ENCODE data around the gene ARHGDIB. TPM values are rescaled to one million over a fixed set of nuclear protein-coding genes. Genes with fewer than 3 reads are reported as not detected.

The ARHGDIB gene
- total and polyA plus RNA-seq, 10 of the 15 experiments (the other 5 are each of a cell fraction or from before 2014, with no cell fraction given): 796 to 2,849 (median 1,346) TPM

DNA sequence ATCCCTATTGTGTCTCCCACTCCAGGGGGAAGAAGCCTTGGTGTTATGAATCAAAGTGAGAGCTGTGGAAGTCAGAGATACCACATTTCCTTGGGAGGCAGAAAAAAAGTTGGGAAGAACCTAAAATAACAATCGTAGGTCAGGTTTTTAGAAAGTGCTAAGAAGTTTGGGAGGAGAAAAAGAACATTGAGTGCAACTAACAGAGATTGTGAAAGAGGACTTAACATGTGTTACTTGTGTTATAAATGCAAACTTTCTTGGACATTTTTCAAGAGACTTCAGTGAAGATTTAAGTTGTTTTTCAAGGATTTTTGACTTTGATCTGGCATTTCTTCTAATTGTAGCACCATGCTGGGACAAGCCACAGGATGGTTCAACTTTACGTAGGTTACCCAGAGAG is 15.2 kb downstream of the ARHGDIB start:
- Histone ChIP-seq H3K4me3 (no peak overlapping the region), H2AFZ (ENCODE audit: control insufficient read depth, low read depth, low read length) (no peak overlapping the region), H3K79me2 (ENCODE audit: control insufficient read depth, insufficient read depth, low read length) (peaks cover 47% of the 10 kb centered on the region), H3K4me2 (ENCODE audit: control insufficient read depth, insufficient read depth) (peak overlapping the region; percentile 37), H3K4me1 (ENCODE audit: control insufficient read depth, insufficient read depth, low read length) (peaks cover 31% of the 10 kb centered on the region), H3K9me3 (replicated peaks; ENCODE audit: control insufficient read depth, insufficient read depth, low read length) (no peaks in the 10 kb centered on the region), H3K9ac (ENCODE audit: control insufficient read depth, insufficient read depth, low read length) (no peak overlapping the region), H3K27ac (ENCODE audit: control insufficient read depth, insufficient read depth) (no peak overlapping the region), H3K27me3 (replicated peaks in 1 of 2; ENCODE audit: control insufficient read depth in 2 of 2, insufficient read depth in 2 of 2, low read length in 1 of 2) (no peaks in the 10 kb centered on the region), H3K36me3 (ENCODE audit: control insufficient read depth in 2 of 2, insufficient read depth in 2 of 2, low read length in 1 of 2) (peaks cover 18 to 51% of the 10 kb centered on the region in 2 experiments), H4K20me1 (ENCODE audit: control insufficient read depth, insufficient read depth) (no peaks in the 10 kb centered on the region)
- WGBS (ENCODE audit: insufficient coverage, insufficient replicate concordance, low lambda C conversion rate, missing lambda C conversion rate): 100% methylated on average over 2 of the region's 2 CpGs
- no TSS peak for BruUV-seq (replicated peaks)
- CTCF ChIA-PET: interaction anchor here (0.7 to 2.5 kb wide), 6 partner anchors 9 to 49 kb away, joined by 3 to 8 read pairs (median 4); no protein-coding TSS in a partner anchor
- intact Hi-C loops (cut with micrococcal nuclease; ENCODE audit: unreplicated experiment): loop anchor here (2.0 kb wide), 1 partner anchor 15 kb away; the partner anchor contains the start of gene ARHGDIB
- FAIRE-seq (no peak), ATAC-seq (no peak), DNase-seq (ENCODE audit: low read depth, low spot score) (no peak)
- TF ChIP-seq ZNF384 (IDR thresholded peaks at IDR 0.05; ENCODE audit: borderline replicate concordance, low read depth, low read length): no peak
- TF ChIP-seq POLR2AphosphoS5 (IDR thresholded peaks at IDR 0.05; ENCODE audit: low read length): peak; percentile 30; the same call in 1 of the 2 replicates
- SMC1A ChIA-PET (ENCODE audit: uncharacterized antibody, unreplicated experiment): interaction anchor here (0.7 to 3.4 kb wide), 11 partner anchors 9 to 43 kb away, joined by 3 to 18 read pairs (median 3); partner anchors contain the start of genes ERP27 and PDE6H
- in situ Hi-C loops (cut with MboI): no loop called here
- RAD21 ChIA-PET (ENCODE audit: unreplicated experiment): no interaction called here
- POLR2A ChIA-PET: interaction anchor here (0.8 to 2.7 kb wide), 3 partner anchors 12 to 143 kb away, joined by 3 to 11 read pairs (median 4); partner anchors contain the start of genes ARHGDIB, C12orf60 and WBP11

DNA sequence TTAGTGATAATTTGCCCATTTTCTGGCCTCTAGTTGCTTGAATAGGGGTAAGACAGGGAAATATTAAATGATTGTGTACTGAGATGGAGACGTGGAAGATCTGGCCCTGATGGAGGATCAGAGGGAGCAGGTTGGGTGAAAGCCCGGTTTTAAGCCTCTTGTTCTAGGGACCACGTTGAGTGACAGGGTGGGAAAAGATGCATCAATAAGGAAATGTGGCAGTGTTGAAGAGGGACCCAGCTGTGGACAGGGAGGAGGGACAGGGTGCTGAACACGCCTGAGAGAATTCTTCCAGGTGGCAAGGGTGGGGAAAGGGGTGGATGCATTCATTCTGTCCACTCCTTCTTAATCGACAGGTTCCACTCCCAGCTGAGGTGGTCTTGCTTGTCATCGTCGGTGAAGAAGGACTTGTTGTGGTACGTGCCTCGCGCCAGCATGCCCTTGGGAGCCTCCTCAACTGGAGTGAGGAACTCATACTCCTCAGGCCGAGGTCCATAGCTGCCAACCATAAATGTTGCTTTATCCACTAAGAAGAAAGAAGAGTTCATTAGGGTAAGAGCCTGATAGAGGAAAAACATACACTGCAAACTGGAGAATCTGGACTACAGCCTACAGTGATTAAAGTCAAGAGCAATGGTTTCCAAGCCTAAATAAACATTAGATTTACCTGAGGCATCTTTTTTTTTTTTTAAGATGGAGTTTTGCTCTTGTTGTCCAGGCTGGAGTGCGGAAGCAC is 19.0 kb downstream of the ARHGDIB start:
- ChIA-PET RAD21 (ENCODE audit: unreplicated experiment) (no interaction called here), CTCF (interaction anchor here (1.1 kb wide), 1 partner anchor 53 kb away, joined by 3 read pairs; no protein-coding TSS in a partner anchor), SMC1A (ENCODE audit: uncharacterized antibody, unreplicated experiment) (interaction anchor here (1.2 kb wide), 1 partner anchor 8 kb away, joined by 3 read pairs; no protein-coding TSS in a partner anchor), POLR2A (no interaction called here)
- intact Hi-C loops (cut with micrococcal nuclease; ENCODE audit: unreplicated experiment) (no loop called here), in situ Hi-C loops (cut with MboI) (no loop called here)
- Histone ChIP-seq H3K9me3 (replicated peaks; ENCODE audit: control insufficient read depth, insufficient read depth, low read length) (no peaks in the 10 kb centered on the region), H3K4me2 (ENCODE audit: control insufficient read depth, insufficient read depth) (no peak overlapping the region), H4K20me1 (ENCODE audit: control insufficient read depth, insufficient read depth) (no peaks in the 10 kb centered on the region), H3K27ac (ENCODE audit: control insufficient read depth, insufficient read depth) (no peak overlapping the region), H2AFZ (ENCODE audit: control insufficient read depth, low read depth, low read length) (no peak overlapping the region), H3K79me2 (ENCODE audit: control insufficient read depth, insufficient read depth, low read length) (peaks cover 10% of the 10 kb centered on the region), H3K4me1 (ENCODE audit: control insufficient read depth, insufficient read depth, low read length) (peaks cover 4% of the 10 kb centered on the region; the same call in 1 of the 2 replicates), H3K4me3 (no peak overlapping the region), H3K9ac (ENCODE audit: control insufficient read depth, insufficient read depth, low read length) (no peak overlapping the region), H3K27me3 (replicated peaks in 1 of 2; ENCODE audit: control insufficient read depth in 2 of 2, insufficient read depth in 2 of 2, low read length in 1 of 2) (no peaks in the 10 kb centered on the region), H3K36me3 (ENCODE audit: control insufficient read depth in 2 of 2, insufficient read depth in 2 of 2, low read length in 1 of 2) (peaks cover 10 to 33% of the 10 kb centered on the region in 2 experiments)
- DNase-seq (ENCODE audit: low read depth, low spot score) (no peak), FAIRE-seq (no peak), ATAC-seq (no peak)
- BruUV-seq (replicated peaks): TSS peak; percentile 78
- 0 out of 2 replicates have a peak, but pooled peaks have one; percentile 23 for TF ChIP-seq POLR2A (IDR thresholded peaks at IDR 0.05; ENCODE audit: low read depth, low read length)
- TF ChIP-seq DPF2 (IDR thresholded peaks at IDR 0.05): no peak
- WGBS (ENCODE audit: insufficient coverage, insufficient replicate concordance, low lambda C conversion rate, missing lambda C conversion rate): 88% methylated on average over 12 of the region's 12 CpGs

Data from GM12878 (cell line).